ENCODE results near the gene MMP2. TPM values are rescaled to one million over a fixed set of nuclear protein-coding genes. Genes with fewer than 3 reads are reported as not detected.

The MMP2 gene
- polyA plus RNA-seq, 1 donor from 2014 or later, result 2.5 TPM

DNA sequence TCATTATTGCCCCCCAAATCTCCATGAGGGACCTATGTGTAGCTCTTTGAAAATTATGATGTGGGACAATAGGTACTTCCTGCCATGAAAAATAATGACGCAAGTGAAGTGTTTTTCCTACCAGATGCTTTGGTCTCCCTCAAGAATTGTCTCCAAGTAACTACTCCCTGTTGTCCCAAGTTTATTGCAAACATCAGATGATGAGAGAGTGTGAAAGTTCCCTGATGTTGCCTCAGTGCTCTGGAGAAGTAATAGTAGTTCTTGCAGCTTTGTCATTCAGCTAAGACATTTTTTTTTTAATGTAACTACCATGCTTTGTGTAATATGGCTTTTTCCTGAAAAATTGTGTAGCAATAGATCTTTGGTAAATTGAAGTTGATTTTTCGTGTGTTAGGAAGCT lies 50.0 kb downstream of the MMP2 start:
- no peaks in the 10 kb centered on the region for H3K27me3 ChIP-seq (ENCODE audit: insufficient read depth, low read depth, low read length)
- H3K9me2 ChIP-seq (ENCODE audit: insufficient read depth, low read length), result no peaks in the 10 kb centered on the region
- no peaks in the 10 kb centered on the region for H4K20me1 ChIP-seq (ENCODE audit: insufficient read depth)
- no peak overlapping the region for H3K4me2 ChIP-seq (ENCODE audit: low read length)
- H3K79me2 ChIP-seq (replicated peaks; ENCODE audit: insufficient read depth, low read length), result no peaks in the 10 kb centered on the region
- TF ChIP-seq RAD21 (conservative IDR thresholded peaks at IDR 0.05), result no peak
- H3K9me3 ChIP-seq (ENCODE audit: low read length), result no peaks in the 10 kb centered on the region
- no peaks in the 10 kb centered on the region for H3F3A ChIP-seq (ENCODE audit: insufficient read depth, low read length, poor library complexity, severe bottlenecking)
- H3K27ac ChIP-seq (ENCODE audit: low read length), result no peak overlapping the region
- no peak overlapping the region for H2AFZ ChIP-seq (ENCODE audit: low read depth, low read length)
- no peak overlapping the region for H3K9ac ChIP-seq (ENCODE audit: low read length)
- H3K4me3 ChIP-seq (ENCODE audit: low read length), result no peak overlapping the region
- H3K36me3 ChIP-seq (ENCODE audit: insufficient read depth, low read length), result no peaks in the 10 kb centered on the region

DNA sequence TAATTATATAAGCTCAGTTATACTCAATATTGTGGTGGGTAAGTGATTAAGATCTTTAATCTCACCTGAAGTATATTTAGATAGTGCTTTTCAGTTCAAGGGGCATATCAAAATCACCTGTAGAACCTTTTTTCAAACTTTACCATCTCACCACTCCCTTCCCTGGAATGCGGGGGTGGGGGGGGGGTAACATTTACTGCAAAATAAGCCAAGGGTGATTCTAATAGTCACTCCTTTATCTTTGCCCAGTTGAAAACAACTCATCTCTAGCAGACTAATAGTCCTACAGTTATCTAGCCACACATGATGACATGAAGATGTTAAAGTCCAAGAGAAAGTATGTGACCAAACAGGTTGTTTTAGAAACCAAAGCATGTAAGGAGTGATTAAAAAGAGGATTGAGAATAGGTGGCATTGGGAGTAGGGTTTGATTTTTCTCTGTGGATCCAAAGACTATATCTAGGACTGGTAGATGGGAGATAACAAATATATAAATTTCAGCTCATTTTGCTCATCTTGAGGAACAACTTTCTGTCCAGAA lies 51.4 kb downstream of the MMP2 start:
- no peaks in the 10 kb centered on the region for H3K36me3 ChIP-seq (ENCODE audit: insufficient read depth, low read length)
- TF ChIP-seq, protein P1, sequence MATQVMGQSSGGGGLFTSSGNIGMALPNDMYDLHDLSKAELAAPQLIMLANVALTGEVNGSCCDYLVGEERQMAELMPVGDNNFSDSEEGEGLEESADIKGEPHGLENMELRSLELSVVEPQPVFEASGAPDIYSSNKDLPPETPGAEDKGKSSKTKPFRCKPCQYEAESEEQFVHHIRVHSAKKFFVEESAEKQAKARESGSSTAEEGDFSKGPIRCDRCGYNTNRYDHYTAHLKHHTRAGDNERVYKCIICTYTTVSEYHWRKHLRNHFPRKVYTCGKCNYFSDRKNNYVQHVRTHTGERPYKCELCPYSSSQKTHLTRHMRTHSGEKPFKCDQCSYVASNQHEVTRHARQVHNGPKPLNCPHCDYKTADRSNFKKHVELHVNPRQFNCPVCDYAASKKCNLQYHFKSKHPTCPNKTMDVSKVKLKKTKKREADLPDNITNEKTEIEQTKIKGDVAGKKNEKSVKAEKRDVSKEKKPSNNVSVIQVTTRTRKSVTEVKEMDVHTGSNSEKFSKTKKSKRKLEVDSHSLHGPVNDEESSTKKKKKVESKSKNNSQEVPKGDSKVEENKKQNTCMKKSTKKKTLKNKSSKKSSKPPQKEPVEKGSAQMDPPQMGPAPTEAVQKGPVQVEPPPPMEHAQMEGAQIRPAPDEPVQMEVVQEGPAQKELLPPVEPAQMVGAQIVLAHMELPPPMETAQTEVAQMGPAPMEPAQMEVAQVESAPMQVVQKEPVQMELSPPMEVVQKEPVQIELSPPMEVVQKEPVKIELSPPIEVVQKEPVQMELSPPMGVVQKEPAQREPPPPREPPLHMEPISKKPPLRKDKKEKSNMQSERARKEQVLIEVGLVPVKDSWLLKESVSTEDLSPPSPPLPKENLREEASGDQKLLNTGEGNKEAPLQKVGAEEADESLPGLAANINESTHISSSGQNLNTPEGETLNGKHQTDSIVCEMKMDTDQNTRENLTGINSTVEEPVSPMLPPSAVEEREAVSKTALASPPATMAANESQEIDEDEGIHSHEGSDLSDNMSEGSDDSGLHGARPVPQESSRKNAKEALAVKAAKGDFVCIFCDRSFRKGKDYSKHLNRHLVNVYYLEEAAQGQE (IDR thresholded peaks at IDR 0.05; ENCODE audit: borderline replicate concordance), result no peak
- TF ChIP-seq EP300 (conservative IDR thresholded peaks at IDR 0.05; ENCODE audit: poor library complexity, severe bottlenecking) (no peak), SMC3 (conservative IDR thresholded peaks at IDR 0.05; ENCODE audit: poor library complexity) (no peak), EZH2 (IDR thresholded peaks at IDR 0.05; ENCODE audit: borderline replicate concordance, insufficient read depth, low read length, poor library complexity, severe bottlenecking) (no peak), RAD21 (conservative IDR thresholded peaks at IDR 0.05) (no peak), POLR2AphosphoS5 (IDR thresholded peaks at IDR 0.05) (no peak), TAF1 (IDR thresholded peaks at IDR 0.05; ENCODE audit: low read depth) (no peak), MXI1 (conservative IDR thresholded peaks at IDR 0.05; ENCODE audit: poor library complexity, severe bottlenecking) (no peak)
- TF ChIP-seq, protein P2, sequence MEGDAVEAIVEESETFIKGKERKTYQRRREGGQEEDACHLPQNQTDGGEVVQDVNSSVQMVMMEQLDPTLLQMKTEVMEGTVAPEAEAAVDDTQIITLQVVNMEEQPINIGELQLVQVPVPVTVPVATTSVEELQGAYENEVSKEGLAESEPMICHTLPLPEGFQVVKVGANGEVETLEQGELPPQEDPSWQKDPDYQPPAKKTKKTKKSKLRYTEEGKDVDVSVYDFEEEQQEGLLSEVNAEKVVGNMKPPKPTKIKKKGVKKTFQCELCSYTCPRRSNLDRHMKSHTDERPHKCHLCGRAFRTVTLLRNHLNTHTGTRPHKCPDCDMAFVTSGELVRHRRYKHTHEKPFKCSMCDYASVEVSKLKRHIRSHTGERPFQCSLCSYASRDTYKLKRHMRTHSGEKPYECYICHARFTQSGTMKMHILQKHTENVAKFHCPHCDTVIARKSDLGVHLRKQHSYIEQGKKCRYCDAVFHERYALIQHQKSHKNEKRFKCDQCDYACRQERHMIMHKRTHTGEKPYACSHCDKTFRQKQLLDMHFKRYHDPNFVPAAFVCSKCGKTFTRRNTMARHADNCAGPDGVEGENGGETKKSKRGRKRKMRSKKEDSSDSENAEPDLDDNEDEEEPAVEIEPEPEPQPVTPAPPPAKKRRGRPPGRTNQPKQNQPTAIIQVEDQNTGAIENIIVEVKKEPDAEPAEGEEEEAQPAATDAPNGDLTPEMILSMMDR (IDR thresholded peaks at IDR 0.05; ENCODE audit: poor library complexity, severe bottlenecking), result no peak
- H3K79me2 ChIP-seq (replicated peaks; ENCODE audit: insufficient read depth, low read length), result no peaks in the 10 kb centered on the region
- H3K9ac ChIP-seq (ENCODE audit: low read length), result no peak overlapping the region
- no peaks in the 10 kb centered on the region for H3F3A ChIP-seq (ENCODE audit: insufficient read depth, low read length, poor library complexity, severe bottlenecking)
- no peaks in the 10 kb centered on the region for H3K27me3 ChIP-seq (ENCODE audit: insufficient read depth, low read depth, low read length)
- no peaks in the 10 kb centered on the region for H3K9me2 ChIP-seq (ENCODE audit: insufficient read depth, low read length)
- H3K9me3 ChIP-seq (ENCODE audit: low read length), result no peaks in the 10 kb centered on the region
- no peak overlapping the region for H3K27ac ChIP-seq (ENCODE audit: low read length)
- no peak overlapping the region for H3K4me3 ChIP-seq (ENCODE audit: low read length)
- H4K20me1 ChIP-seq (ENCODE audit: insufficient read depth), result no peaks in the 10 kb centered on the region
- no peak overlapping the region for H2AFZ ChIP-seq (ENCODE audit: low read depth, low read length)
- H3K4me2 ChIP-seq (ENCODE audit: low read length), result no peak overlapping the region

DNA sequence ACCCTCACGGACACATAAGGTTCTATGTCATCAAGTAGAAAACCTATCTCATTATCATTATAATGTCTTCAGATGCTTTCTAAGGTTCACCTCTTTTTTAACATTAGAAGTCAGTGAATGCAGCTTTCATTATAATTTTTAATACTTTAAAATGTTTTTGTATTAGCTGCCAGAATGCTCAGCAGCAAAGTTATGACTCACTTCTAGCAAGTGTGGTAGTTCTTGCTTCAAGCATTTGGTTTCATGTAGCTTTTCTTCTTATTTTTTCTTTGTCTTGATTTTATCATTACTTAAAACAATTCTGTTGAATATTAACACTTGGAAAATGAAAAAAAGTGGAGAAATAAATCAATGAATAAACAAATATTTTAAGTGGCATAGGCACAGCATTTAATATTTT lies 53.2 kb downstream of the MMP2 start:
- H3K27ac ChIP-seq (ENCODE audit: low read length), result no peak overlapping the region
- H3K9me3 ChIP-seq (ENCODE audit: low read length), result no peaks in the 10 kb centered on the region
- no peaks in the 10 kb centered on the region for H3K36me3 ChIP-seq (ENCODE audit: insufficient read depth, low read length)
- TF ChIP-seq POLR2AphosphoS5 (IDR thresholded peaks at IDR 0.05), result no peak
- TF ChIP-seq EZH2 (IDR thresholded peaks at IDR 0.05; ENCODE audit: borderline replicate concordance, insufficient read depth, low read length, poor library complexity, severe bottlenecking), result no peak
- TF ChIP-seq SMC3 (conservative IDR thresholded peaks at IDR 0.05; ENCODE audit: poor library complexity), result no peak
- TF ChIP-seq RAD21 (conservative IDR thresholded peaks at IDR 0.05), result no peak
- TF ChIP-seq MXI1 (conservative IDR thresholded peaks at IDR 0.05; ENCODE audit: poor library complexity, severe bottlenecking), result no peak
- TF ChIP-seq TAF1 (IDR thresholded peaks at IDR 0.05; ENCODE audit: low read depth), result no peak
- TF ChIP-seq, protein P1 (IDR thresholded peaks at IDR 0.05; ENCODE audit: borderline replicate concordance), result no peak
- TF ChIP-seq, protein P2 (IDR thresholded peaks at IDR 0.05; ENCODE audit: poor library complexity, severe bottlenecking), result no peak
- H3K9me2 ChIP-seq (ENCODE audit: insufficient read depth, low read length), result no peaks in the 10 kb centered on the region
- no peaks in the 10 kb centered on the region for H3K79me2 ChIP-seq (replicated peaks; ENCODE audit: insufficient read depth, low read length)
- no peaks in the 10 kb centered on the region for H4K20me1 ChIP-seq (ENCODE audit: insufficient read depth)
- no peaks in the 10 kb centered on the region for H3K27me3 ChIP-seq (ENCODE audit: insufficient read depth, low read depth, low read length)
- H2AFZ ChIP-seq (ENCODE audit: low read depth, low read length), result no peak overlapping the region
- H3K4me3 ChIP-seq (ENCODE audit: low read length), result no peak overlapping the region
- H3F3A ChIP-seq (ENCODE audit: insufficient read depth, low read length, poor library complexity, severe bottlenecking), result no peaks in the 10 kb centered on the region
- no peak overlapping the region for H3K9ac ChIP-seq (ENCODE audit: low read length)
- no peak overlapping the region for H3K4me2 ChIP-seq (ENCODE audit: low read length)

Data from neural cell (in vitro differentiated cells).